Endodermal cell (in vitro differentiated cells): Measurements from ENCODE around the gene EIF2AK2. TPM values are rescaled to one million over a fixed set of nuclear protein-coding genes. Genes with fewer than 3 reads are reported as not detected.
"Not testable (repeated sequence)": the region's sequence is repeated elsewhere in the genome, so short reads cannot be mapped to it uniquely, and the experiment has no call there.

Source experiments
- DNase-seq: peaks from one replicate; pipeline ENCODE4 v3.0.0-alpha.2; 2017
- H3K27ac ChIP-seq: 2 replicates; pipeline ENCODE4 v1.5.1; 2013; ENCODE audit warnings: mild to moderate bottlenecking, low read depth, low read length, moderate library complexity
- H3K27me3 ChIP-seq: 2 replicates; pipeline ENCODE4 v1.6.1; 2013; ENCODE audit warnings: mild to moderate bottlenecking, low read length, moderate library complexity; ENCODE audit not compliant: insufficient read depth, control insufficient read depth, poor library complexity, severe bottlenecking
- H3K36me3 ChIP-seq: 2 replicates; pipeline ENCODE4 v1.7.0; 2013; ENCODE audit warnings: mild to moderate bottlenecking, low read length, moderate library complexity; ENCODE audit not compliant: control insufficient read depth, insufficient read depth
- H3K4me1 ChIP-seq: one replicate; pipeline ENCODE4 v1.7.0; 2013; ENCODE audit warnings: low read length; ENCODE audit not compliant: control insufficient read depth, insufficient read depth
- H3K4me3 ChIP-seq: 2 replicates; pipeline ENCODE4 v1.5.1; 2013; ENCODE audit warnings: mild to moderate bottlenecking, low read length, moderate library complexity
- H3K9ac ChIP-seq: 2 replicates; pipeline ENCODE4 v1.6.1; 2013; ENCODE audit warnings: mild to moderate bottlenecking, low read length, moderate library complexity; ENCODE audit not compliant: poor library complexity, severe bottlenecking; ENCODE audit errors: extremely low read depth
- H3K9me3 ChIP-seq: 2 replicates; pipeline ENCODE4 v1.6.1; 2013; ENCODE audit warnings: mild to moderate bottlenecking, low read length, moderate library complexity; ENCODE audit not compliant: control insufficient read depth
- H3K27ac Mint-ChIP-seq: 2 replicates; pipeline ENCODE4 v1.8.0; 2020; ENCODE audit warnings: mixed read lengths
- H3K27me3 Mint-ChIP-seq: 2 replicates; pipeline ENCODE4 v1.8.0; 2021; ENCODE audit warnings: mild to moderate bottlenecking, mixed read lengths; ENCODE audit not compliant: insufficient read depth
- H3K36me3 Mint-ChIP-seq: 2 replicates; pipeline ENCODE4 v1.8.0; 2020; ENCODE audit warnings: low read depth, mixed read lengths
- H3K4me1 Mint-ChIP-seq: 2 replicates; pipeline ENCODE4 v1.8.0; 2020; ENCODE audit warnings: mixed read lengths
- H3K4me3 Mint-ChIP-seq: 2 replicates; pipeline ENCODE4 v1.8.0; 2020; ENCODE audit warnings: mild to moderate bottlenecking, moderate library complexity, mixed read lengths
- H3K9me3 Mint-ChIP-seq: 2 replicates; pipeline ENCODE4 v1.8.0; 2020; ENCODE audit warnings: mild to moderate bottlenecking, mixed read lengths
- CTCF ChIP-seq: fragments of 200-600 bp; sonication (generic); conservative IDR thresholded peaks from 2 replicates; pipeline ENCODE4 v1.5.0; 2021; ENCODE audit warnings: antibody characterized with exemption, mild to moderate bottlenecking
- WGBS, 2 experiments: methylation state at CpG; one replicate each; pipeline versions ENCODE4 v1.1.5 to v1.1.7; 2013; ENCODE audit warnings: missing lambda C conversion rate in 2 of 2, mixed read lengths in 1 of 2; ENCODE audit not compliant: insufficient coverage in 1 of 2, insufficient read length in 1 of 2; 5-methylcytosine and 5-hydroxymethylcytosine counted together
- long read RNA-seq, 4 experiments: library from polyadenylated mRNA in 2 of 4; library from RNA in 1 of 4; library from capped mRNA in 1 of 4; stranded (forward) in 3 of 4; unstranded in 1 of 4; transcript quantifications; one replicate each; pipeline ENCODE4 v2.0.0, GENCODE V29; 2020 to 2021; ENCODE audit warnings: inconsistent platforms in 1 of 4
- polyA plus RNA-seq, 2 experiments: library from polyadenylated mRNA; stranded (reverse); fragments of 50-300 nt; gene quantifications; one replicate each; pipeline ENCODE4 v1.2.3, GENCODE V29; 2013
- total RNA-seq, 2 donors: library from RNA; stranded (reverse); fragmentation: NEBNext Ultra II Directional in 1 of 2; extraction: Animal tissue kit (Norgen Biotek cat#: 25700) in 1 of 2; gene quantifications; 2 replicates in 1 of 2; 3 replicates in 1 of 2; pipeline ENCODE4 v1.2.1, GENCODE V29; 2021

EIF2AK2 gene
- total RNA-seq: 10 to 100 TPM; 35.4 to 41.2 TPM
- polyA plus RNA-seq (2013, experiment 1 of 2): 18.3 TPM
- polyA plus RNA-seq (2013, experiment 2 of 2): 20.7 TPM
- long read RNA-seq, experiment 1, full-length matches to known transcripts: 1 of 13 reads
- long read RNA-seq, experiment 1, partial matches to known transcripts: 2 of 13 reads
- long read RNA-seq, experiment 1, other reads (novel, unspliced or antisense): 10 of 13 reads
- long read RNA-seq, experiment 2, full-length matches to known transcripts: 13 of 59 reads
- long read RNA-seq, experiment 2, partial matches to known transcripts: 17 of 59 reads
- long read RNA-seq, experiment 2, other reads (novel, unspliced or antisense): 29 of 59 reads
- long read RNA-seq, experiment 3, full-length matches to known transcripts: 31 of 113 reads
- long read RNA-seq, experiment 3, partial matches to known transcripts: 38 of 113 reads
- long read RNA-seq, experiment 3, other reads (novel, unspliced or antisense): 44 of 113 reads
- long read RNA-seq, experiment 4, full-length matches to known transcripts: 4 of 19 reads
- long read RNA-seq, experiment 4, partial matches to known transcripts: 5 of 19 reads
- long read RNA-seq, experiment 4, other reads (novel, unspliced or antisense): 10 of 19 reads

GRCh38 chr2:37156857-37157714, at the start of gene EIF2AK2:
Gene EIF2AK2 (minus strand): TSS chr2:37156980. CDS start chr2:37147806, 9,174 bp downstream.
- peak; percentile 95 for DNase-seq
- Mint-ChIP-seq H3K9me3 (no peaks in the 10 kb centered on the region), H3K27me3 (peaks cover 4% of the 10 kb centered on the region), H3K36me3 (peaks cover 23% of the 10 kb centered on the region), H3K4me3 (peak within 1 kb of the TSS; percentile 73), H3K4me1 (peaks cover 13% of the 10 kb centered on the region), H3K27ac (peak within 1 kb of the TSS; percentile 84)
- Histone ChIP-seq H3K4me1 (no peaks in the 10 kb centered on the region), H3K36me3 (peaks cover 12% of the 10 kb centered on the region), H3K9me3 (peaks cover 4% of the 10 kb centered on the region), H3K9ac (peak within 1 kb of the TSS; percentile 79), H3K4me3 (peak within 1 kb of the TSS; percentile 88), H3K27ac (peak within 1 kb of the TSS; percentile 24), H3K27me3 (no peaks in the 10 kb centered on the region)
- 19 to 94% methylated on average over 8 to 55 of the region's 55 CpGs for WGBS, 2 experiments
- no peak for TF ChIP-seq CTCF

- H3K36me3 Mint-ChIP-seq: peaks cover 89% of the 10 kb centered on the region
- no peak for TF ChIP-seq CTCF
- H3K4me3 ChIP-seq: peak overlapping the region; percentile 51
- peaks cover 28% of the 10 kb centered on the region for H3K4me1 Mint-ChIP-seq
- no peak overlapping the region for H3K9ac ChIP-seq
- H3K9me3 ChIP-seq: peaks cover 68% of the 10 kb centered on the region
- H3K9me3 Mint-ChIP-seq: peaks cover 51% of the 10 kb centered on the region
- H3K27ac ChIP-seq: no peak overlapping the region
- no peaks in the 10 kb centered on the region for H3K4me1 ChIP-seq
- DNase-seq: peak; percentile 80
- no peaks in the 10 kb centered on the region for H3K27me3 ChIP-seq
- H3K36me3 ChIP-seq: peaks cover 78% of the 10 kb centered on the region
- peak overlapping the region; percentile 15 for H3K4me3 Mint-ChIP-seq
- 38 to 42% methylated on average over 3 to 5 of the region's 5 CpGs for WGBS, 2 experiments
- peak overlapping the region; percentile 97 for H3K27ac Mint-ChIP-seq
- H3K27me3 Mint-ChIP-seq: no peaks in the 10 kb centered on the region
Observed at GRCh38 chr2:37205689-37206341, 49.0 kb upstream of the EIF2AK2 start.

GRCh38 chr2:37205071-37205661, 48.4 kb upstream of the EIF2AK2 start:
- H3K36me3 Mint-ChIP-seq: peaks cover 89% of the 10 kb centered on the region
- Histone ChIP-seq H3K36me3 (peaks cover 78% of the 10 kb centered on the region), H3K4me3 (peak overlapping the region; percentile 51), H3K9me3 (peaks cover 62% of the 10 kb centered on the region)
- peaks cover 28% of the 10 kb centered on the region for H3K4me1 Mint-ChIP-seq
- WGBS, 2 experiments: 20 to 58% methylated on average over 3 to 7 of the region's 8 CpGs
- H3K9me3 Mint-ChIP-seq: peaks cover 51% of the 10 kb centered on the region
- H3K4me1 ChIP-seq, H3K27me3 Mint-ChIP-seq, H3K27ac ChIP-seq, H3K9ac ChIP-seq, H3K27me3 ChIP-seq: not testable (repeated sequence)
- DNase-seq: peak; percentile 75
- H3K4me3 Mint-ChIP-seq: peak overlapping the region; percentile 15
- peak overlapping the region; percentile 97 for H3K27ac Mint-ChIP-seq
